A549 (cell line): ENCODE results near the gene OSBPL2. TPM values are rescaled to one million over a fixed set of nuclear protein-coding genes. Genes with fewer than 3 reads are reported as not detected.

Source experiments
- ATAC-seq, 2 experiments: fragments of 200-7000 bp in 1 of 2; fragments of >200 bp in 1 of 2; cut with Nextera tagmentation in 1 of 2; cut with Tn5 transposase in 1 of 2; 3 replicates each; pipeline versions ENCODE4 v1.8.0 to v1.9.1; 2018 to 2020; ENCODE audit warnings: mild to moderate bottlenecking in 1 of 2, moderate library complexity in 1 of 2
- CTCF ChIA-PET: fragments of 300-600 bp; sonication (Branson Sonifier 250); formaldehyde crosslinking; extraction: SDS; loops from one replicate; lab custom pipeline; 2021; ENCODE audit warnings: antibody characterized with exemption, inconsistent platforms; lab: Yijun Ruan, JAX
- POLR2A ChIA-PET: fragments of 350-600 bp; formaldehyde crosslinking; extraction: SDS; loops from one replicate; lab custom pipeline; 2021; ENCODE audit warnings: antibody characterized with exemption, inconsistent platforms; lab: Yijun Ruan, JAX
- DNase-seq, 2 experiments: peaks; one replicate each; pipeline versions ENCODE4 v3.0.0 to v3.0.0-alpha.2; 2011 to 2016; ENCODE audit warnings: low read depth in 1 of 2, low spot score in 1 of 2
- FAIRE-seq: peaks from 2 replicates; lab custom pipeline; 2011; peaks lifted over from hg19 to GRCh38; lab: Jason Lieb, UNC
- H3K27ac ChIP-seq, 2 experiments: fragments of >200 bp; sonication (Bioruptor Twin); formaldehyde crosslinking; 3 replicates each; pipeline ENCODE4 v1.5.1; 2016 to 2017
- H3K4me1 ChIP-seq: fragments of >200 bp; sonication (Bioruptor Twin); formaldehyde crosslinking; 3 replicates; pipeline ENCODE4 v1.6.1; 2016
- H3K4me2 ChIP-seq: fragments of >200 bp; sonication (Bioruptor Twin); formaldehyde crosslinking; 3 replicates; pipeline ENCODE4 v1.6.1; 2016
- H3K4me3 ChIP-seq: fragments of >200 bp; sonication (Bioruptor Twin); formaldehyde crosslinking; 3 replicates; pipeline ENCODE4 v1.5.1; 2016
- H3K9me3 ChIP-seq: fragments of >200 bp; sonication (Bioruptor Twin); formaldehyde crosslinking; 3 replicates; pipeline ENCODE4 v1.6.1; 2016
- CBX2 ChIP-seq: fragments of 200-600 bp; sonication (generic); IDR thresholded peaks from 2 replicates; pipeline ENCODE4 v1.6.1; 2016; ENCODE audit warnings: low read depth, mild to moderate bottlenecking, borderline replicate concordance
- CBX8 ChIP-seq: fragments of 200-600 bp; sonication (generic); IDR thresholded peaks from 2 replicates; pipeline ENCODE4 v1.6.1; 2016
- CEBPB ChIP-seq, 2 experiments: fragments of >200 bp in 1 of 2; sonication (Bioruptor Twin) in 1 of 2; formaldehyde crosslinking in 1 of 2; IDR thresholded peaks; 2 replicates each; pipeline ENCODE4 v1.6.1; 2012 to 2016
- CHD2 ChIP-seq: fragments of 150-350 bp; IDR thresholded peaks from 2 replicates; pipeline ENCODE4 v1.6.1; 2014; ENCODE audit warnings: low read length; ENCODE audit not compliant: partially characterized antibody
- EHF ChIP-seq: fragments of 250-450 bp; sonication (Bioruptor Pico); IDR thresholded peaks from 2 replicates; pipeline ENCODE4 v1.5.0; 2020; ENCODE audit warnings: mild to moderate bottlenecking
- FOSB ChIP-seq: fragments of 250-450 bp; sonication (Bioruptor Pico); IDR thresholded peaks from 2 replicates; pipeline ENCODE4 v1.5.0; 2020; ENCODE audit warnings: mild to moderate bottlenecking, moderate library complexity
- FOSL2 ChIP-seq, 2 experiments: fragments of 450-650 bp in 1 of 2; fragments of >200 bp in 1 of 2; sonication (Bioruptor Twin) in 1 of 2; formaldehyde crosslinking; IDR thresholded peaks; 2 replicates each; pipeline versions ENCODE4 v1.5.0 to v1.6.1; 2016 to 2020; ENCODE audit warnings: mild to moderate bottlenecking in 1 of 2, moderate library complexity in 1 of 2
- FOXS1 ChIP-seq: fragments of 250-450 bp; sonication (Bioruptor Pico); IDR thresholded peaks from 2 replicates; pipeline ENCODE4 v1.5.0; 2020; ENCODE audit warnings: mild to moderate bottlenecking, moderate library complexity
- GATA3 ChIP-seq: IDR thresholded peaks from 2 replicates; pipeline ENCODE4 v1.6.1; 2012; ENCODE audit warnings: borderline replicate concordance
- HOXA7 ChIP-seq: fragments of 250-450 bp; sonication (Bioruptor Pico); IDR thresholded peaks from 2 replicates; pipeline ENCODE4 v1.5.0; 2020; ENCODE audit warnings: mild to moderate bottlenecking, moderate library complexity
- HOXB5 ChIP-seq: fragments of 250-450 bp; sonication (Bioruptor Pico); IDR thresholded peaks from 2 replicates; pipeline ENCODE4 v1.5.0; 2020; ENCODE audit warnings: mild to moderate bottlenecking, moderate library complexity
- JUN ChIP-seq, 2 experiments: fragments of >200 bp; sonication (Bioruptor Twin); formaldehyde crosslinking; IDR thresholded peaks; 2 replicates in 1 of 2; 3 replicates in 1 of 2; pipeline ENCODE4 v1.6.1; 2016 to 2017
- JUNB ChIP-seq: fragments of >200 bp; sonication (Bioruptor Twin); formaldehyde crosslinking; IDR thresholded peaks from 2 replicates; pipeline ENCODE4 v1.6.1; 2016
- KDM1A ChIP-seq: fragments of 200-600 bp; sonication (generic); IDR thresholded peaks from 2 replicates; pipeline ENCODE4 v1.6.1; 2016; ENCODE audit warnings: low read depth, mild to moderate bottlenecking
- MYC ChIP-seq: IDR thresholded peaks from 2 replicates; pipeline ENCODE4 v1.6.1; 2012; ENCODE audit warnings: mild to moderate bottlenecking, inconsistent platforms, low read length, improper control_type of control experiment, borderline replicate concordance
- NFE2L2 ChIP-seq: fragments of 150-350 bp; conservative IDR thresholded peaks from 2 replicates; pipeline ENCODE4 v1.6.1; 2014; ENCODE audit warnings: low read length
- NPAS2 ChIP-seq: fragments of 250-450 bp; sonication (Bioruptor Pico); IDR thresholded peaks from 2 replicates; pipeline ENCODE4 v1.8.0; 2022; ENCODE audit warnings: mild to moderate bottlenecking, moderate library complexity, borderline replicate concordance
- POLR2A ChIP-seq: IDR thresholded peaks from 2 replicates; pipeline ENCODE4 v1.6.1; 2012; ENCODE audit warnings: mild to moderate bottlenecking, low read length
- RAD21 ChIP-seq, 2 experiments: fragments of >200 bp in 1 of 2; sonication (Bioruptor Twin) in 1 of 2; formaldehyde crosslinking in 1 of 2; IDR thresholded peaks in 1 of 2; conservative IDR thresholded peaks in 1 of 2; 2 replicates in 1 of 2; 3 replicates in 1 of 2; pipeline ENCODE4 v1.6.1; 2012 to 2018; ENCODE audit warnings: inconsistent platforms in 1 of 2
- RCOR1 ChIP-seq: fragments of 150-350 bp; IDR thresholded peaks from 2 replicates; pipeline ENCODE4 v1.6.1; 2014; ENCODE audit warnings: antibody characterized with exemption, low read length, low read depth
- RFX5 ChIP-seq: fragments of 450-650 bp; IDR thresholded peaks from 2 replicates; pipeline ENCODE4 v1.7.1; 2014; ENCODE audit warnings: antibody characterized with exemption, mild to moderate bottlenecking, moderate library complexity
- SMC3 ChIP-seq: fragments of >200 bp; sonication (Bioruptor Twin); formaldehyde crosslinking; IDR thresholded peaks from 3 replicates; pipeline ENCODE4 v1.6.1; 2018; ENCODE audit warnings: inconsistent platforms
- ZNF302 ChIP-seq: fragments of 250-450 bp; sonication (Bioruptor Pico); IDR thresholded peaks from 2 replicates; pipeline ENCODE4 v1.9.0; 2021; ENCODE audit warnings: inconsistent platforms, mild to moderate bottlenecking, moderate library complexity
- WGBS: methylation state at CpG from one replicate; pipeline ENCODE4 v1.1.6; 2017; ENCODE audit errors: missing lambda C conversion rate; 5-methylcytosine and 5-hydroxymethylcytosine counted together
- polyA plus RNA-seq, 4 experiments: library from polyadenylated mRNA; depleted of rRNA in 3 of 4; stranded (reverse); fragments of >200 nt; fragmentation: RNase III in 1 of 4; extraction: RNeasy Plus Mini Kit Qiagen cat#74134 plus additional on column Dnase treatment in 1 of 4; gene quantifications; 2 replicates in 3 of 4; 3 replicates in 1 of 4; pipeline ENCODE4 v1.2.3, GENCODE V29; 2011 to 2017
- TF ChIP-seq, protein P1 (sequence below): fragments of 250-450 bp; sonication (Bioruptor Pico); IDR thresholded peaks from 2 replicates; pipeline ENCODE4 v1.5.0; 2020; ENCODE audit warnings: low read depth, mild to moderate bottlenecking, moderate library complexity
- TF ChIP-seq, protein P2 (sequence below): fragments of 450-650 bp; IDR thresholded peaks from 2 replicates; pipeline ENCODE4 v1.6.1; 2014; ENCODE audit warnings: antibody characterized with exemption
- TF ChIP-seq, protein P3 (sequence below): fragments of >200 bp; sonication (Bioruptor Twin); formaldehyde crosslinking; IDR thresholded peaks from 2 replicates; pipeline ENCODE4 v1.6.1; 2016
- TF ChIP-seq, protein P4 (sequence below): IDR thresholded peaks from 2 replicates; pipeline ENCODE4 v1.6.1; 2012; ENCODE audit warnings: low read depth, borderline replicate concordance
- TF ChIP-seq, protein P5 (sequence below): fragments of 150-350 bp; IDR thresholded peaks from 2 replicates; pipeline ENCODE4 v1.6.1; 2014; ENCODE audit warnings: low read depth, mild to moderate bottlenecking, low read length

The OSBPL2 gene
- polyA plus RNA-seq, 2 of the 4 experiments (the other 2 are of a cell fraction), result 14.6 to 14.8 TPM

DNA sequence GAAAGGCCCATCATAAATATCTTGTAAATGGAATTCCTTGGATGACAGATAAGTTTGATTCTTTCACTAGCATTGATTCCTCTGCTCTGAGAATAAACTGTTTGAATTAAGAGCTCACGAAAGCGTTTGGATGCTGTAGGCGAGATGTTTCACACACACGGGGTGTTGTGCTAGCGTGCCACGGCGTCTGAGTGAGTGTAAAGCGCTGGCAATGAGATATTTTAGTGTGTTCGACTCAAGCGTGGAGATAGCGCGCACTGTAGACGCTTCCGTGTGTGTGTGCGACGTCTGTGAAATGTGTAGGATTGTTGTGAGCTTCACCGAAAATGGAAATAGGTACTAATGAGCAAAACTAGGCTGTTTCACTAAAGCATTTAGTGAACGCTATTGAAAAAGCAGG is 35.1 kb downstream of the OSBPL2 start:
- POLR2A ChIA-PET, result no interaction called here
- FAIRE-seq, result no peak
- CTCF ChIA-PET, result no interaction called here

DNA sequence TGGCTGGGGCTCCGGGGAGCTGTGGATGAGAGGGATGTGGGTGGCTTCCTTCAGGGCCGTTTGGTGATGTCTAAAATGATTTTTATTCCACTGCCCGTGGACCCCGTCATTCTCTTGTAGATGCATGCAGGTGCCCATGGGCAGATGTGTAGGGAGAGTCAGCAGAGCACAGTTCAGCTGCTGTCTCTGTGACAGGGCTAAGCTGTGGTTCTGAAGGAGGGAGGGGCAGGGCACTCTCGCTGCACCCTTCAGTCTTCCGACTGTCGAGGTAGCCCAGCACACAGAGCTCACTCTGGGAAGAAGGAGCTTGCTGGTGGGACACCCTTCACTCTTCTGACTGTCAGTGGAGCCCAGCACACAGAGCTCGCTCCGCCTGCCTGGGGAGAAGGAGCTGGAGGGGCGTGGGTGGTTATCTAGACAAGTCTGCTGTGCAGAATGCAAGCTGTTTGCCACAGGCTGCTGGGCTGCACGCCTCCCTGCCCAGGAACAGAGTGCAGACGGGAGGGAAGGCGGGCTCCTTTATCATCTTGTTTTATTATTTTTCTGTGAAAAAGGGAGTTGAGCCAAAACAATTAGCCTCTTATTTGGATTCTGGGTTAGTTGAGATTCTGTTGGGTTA is 36.1 kb downstream of the OSBPL2 start:
- 88% methylated on average over 13 of the region's 13 CpGs for WGBS
- FAIRE-seq (no peak), ATAC-seq (no peak), DNase-seq (no peak)
- H3K27ac ChIP-seq, result no peak overlapping the region
- ChIA-PET CTCF (no interaction called here), POLR2A (no interaction called here)
- TF ChIP-seq ZNF302 (CRISPR knock-in tag) (no peak), EHF (no peak), POLR2A (no peak), FOSL2 (IDR thresholded peaks at IDR 0.05) (no peak), FOSL2 (CRISPR knock-in tag; IDR thresholded peaks at IDR 0.05) (no peak), NFE2L2 (no peak)
- TF ChIP-seq, protein P1, sequence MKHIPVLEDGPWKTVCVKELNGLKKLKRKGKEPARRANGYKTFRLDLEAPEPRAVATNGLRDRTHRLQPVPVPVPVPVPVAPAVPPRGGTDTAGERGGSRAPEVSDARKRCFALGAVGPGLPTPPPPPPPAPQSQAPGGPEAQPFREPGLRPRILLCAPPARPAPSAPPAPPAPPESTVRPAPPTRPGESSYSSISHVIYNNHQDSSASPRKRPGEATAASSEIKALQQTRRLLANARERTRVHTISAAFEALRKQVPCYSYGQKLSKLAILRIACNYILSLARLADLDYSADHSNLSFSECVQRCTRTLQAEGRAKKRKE (CRISPR knock-in tag), result no peak
- no peaks in the 10 kb centered on the region for H3K9me3 ChIP-seq
- no peak overlapping the region for H3K4me2 ChIP-seq
- H3K4me3 ChIP-seq, result no peak overlapping the region
- no peaks in the 10 kb centered on the region for H3K4me1 ChIP-seq

More for the DNA sequence above, 35.1 kb downstream of the OSBPL2 start:
- H3K4me3 ChIP-seq, result no peak overlapping the region
- TF ChIP-seq JUN (IDR thresholded peaks at IDR 0.05) (no peak), HOXA7 (CRISPR knock-in tag) (no peak), ZNF302 (CRISPR knock-in tag) (no peak), HOXB5 (CRISPR knock-in tag) (no peak), RCOR1 (no peak), FOXS1 (CRISPR knock-in tag) (no peak), FOSL2 (IDR thresholded peaks at IDR 0.05) (no peak), FOSL2 (CRISPR knock-in tag; IDR thresholded peaks at IDR 0.05) (no peak)
- TF ChIP-seq, protein P2, sequence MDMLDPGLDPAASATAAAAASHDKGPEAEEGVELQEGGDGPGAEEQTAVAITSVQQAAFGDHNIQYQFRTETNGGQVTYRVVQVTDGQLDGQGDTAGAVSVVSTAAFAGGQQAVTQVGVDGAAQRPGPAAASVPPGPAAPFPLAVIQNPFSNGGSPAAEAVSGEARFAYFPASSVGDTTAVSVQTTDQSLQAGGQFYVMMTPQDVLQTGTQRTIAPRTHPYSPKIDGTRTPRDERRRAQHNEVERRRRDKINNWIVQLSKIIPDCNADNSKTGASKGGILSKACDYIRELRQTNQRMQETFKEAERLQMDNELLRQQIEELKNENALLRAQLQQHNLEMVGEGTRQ, result no peak
- TF ChIP-seq, protein P3, sequence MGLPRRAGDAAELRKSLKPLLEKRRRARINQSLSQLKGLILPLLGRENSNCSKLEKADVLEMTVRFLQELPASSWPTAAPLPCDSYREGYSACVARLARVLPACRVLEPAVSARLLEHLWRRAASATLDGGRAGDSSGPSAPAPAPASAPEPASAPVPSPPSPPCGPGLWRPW, result no peak
- no peaks in the 10 kb centered on the region for H3K9me3 ChIP-seq
- H3K27ac ChIP-seq, result no peak overlapping the region
- 96% methylated on average over 18 of the region's 18 CpGs for WGBS
- H3K4me2 ChIP-seq, result no peak overlapping the region
- no peak for DNase-seq
- no peaks in the 10 kb centered on the region for H3K4me1 ChIP-seq
- no peak for ATAC-seq

DNA sequence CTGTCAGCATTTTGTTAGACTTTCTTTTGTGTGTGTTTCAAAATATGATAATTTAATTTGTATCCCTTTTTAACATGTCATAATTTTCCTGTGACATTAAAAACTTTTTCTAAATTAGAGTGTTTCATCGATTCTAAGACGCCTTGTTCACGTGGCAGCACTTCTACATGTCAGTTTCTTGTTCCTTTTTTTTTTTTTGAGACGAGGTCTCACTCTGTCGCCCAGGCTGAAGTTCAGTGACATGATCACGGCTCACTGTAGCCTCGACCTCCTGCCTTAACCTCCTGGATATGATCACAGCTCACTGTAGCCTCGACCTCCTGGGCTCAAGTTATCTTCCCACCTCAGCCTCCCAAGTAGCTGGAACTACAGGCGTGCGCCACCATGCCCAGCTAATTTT is 36.9 kb downstream of the OSBPL2 start:
- ATAC-seq (no peak), FAIRE-seq (no peak), DNase-seq (no peak)
- Histone ChIP-seq H3K4me2 (no peak overlapping the region), H3K9me3 (no peaks in the 10 kb centered on the region), H3K27ac (no peak overlapping the region), H3K4me3 (no peak overlapping the region), H3K4me1 (no peaks in the 10 kb centered on the region)
- TF ChIP-seq, protein P3, result no peak
- no peak for TF ChIP-seq FOSB (CRISPR knock-in tag)
- no peak for TF ChIP-seq RFX5
- TF ChIP-seq FOSL2 (IDR thresholded peaks at IDR 0.05), result no peak
- no peak for TF ChIP-seq FOSL2 (CRISPR knock-in tag; IDR thresholded peaks at IDR 0.05)
- TF ChIP-seq, protein P1 (CRISPR knock-in tag), result no peak
- no peak for TF ChIP-seq SMC3
- no peak for TF ChIP-seq CEBPB (IDR thresholded peaks at IDR 0.05)
- no peak for TF ChIP-seq NPAS2 (CRISPR knock-in tag)
- TF ChIP-seq, protein P4, sequence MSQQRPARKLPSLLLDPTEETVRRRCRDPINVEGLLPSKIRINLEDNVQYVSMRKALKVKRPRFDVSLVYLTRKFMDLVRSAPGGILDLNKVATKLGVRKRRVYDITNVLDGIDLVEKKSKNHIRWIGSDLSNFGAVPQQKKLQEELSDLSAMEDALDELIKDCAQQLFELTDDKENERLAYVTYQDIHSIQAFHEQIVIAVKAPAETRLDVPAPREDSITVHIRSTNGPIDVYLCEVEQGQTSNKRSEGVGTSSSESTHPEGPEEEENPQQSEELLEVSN, result no peak
- TF ChIP-seq CHD2, result no peak
- TF ChIP-seq ZNF302 (CRISPR knock-in tag), result no peak
- TF ChIP-seq CBX2, result no peak
- TF ChIP-seq RAD21 (conservative IDR thresholded peaks at IDR 0.05 in 1 of 2, IDR thresholded peaks at IDR 0.05 in 1 of 2), result no peak
- TF ChIP-seq, protein P5, sequence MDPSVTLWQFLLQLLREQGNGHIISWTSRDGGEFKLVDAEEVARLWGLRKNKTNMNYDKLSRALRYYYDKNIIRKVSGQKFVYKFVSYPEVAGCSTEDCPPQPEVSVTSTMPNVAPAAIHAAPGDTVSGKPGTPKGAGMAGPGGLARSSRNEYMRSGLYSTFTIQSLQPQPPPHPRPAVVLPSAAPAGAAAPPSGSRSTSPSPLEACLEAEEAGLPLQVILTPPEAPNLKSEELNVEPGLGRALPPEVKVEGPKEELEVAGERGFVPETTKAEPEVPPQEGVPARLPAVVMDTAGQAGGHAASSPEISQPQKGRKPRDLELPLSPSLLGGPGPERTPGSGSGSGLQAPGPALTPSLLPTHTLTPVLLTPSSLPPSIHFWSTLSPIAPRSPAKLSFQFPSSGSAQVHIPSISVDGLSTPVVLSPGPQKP, result no peak
- TF ChIP-seq CBX8, result no peak
- TF ChIP-seq MYC, result no peak
- TF ChIP-seq GATA3, result no peak
- TF ChIP-seq KDM1A, result no peak
- TF ChIP-seq JUNB, result no peak
- 85% methylated on average over 10 of the region's 10 CpGs for WGBS
- CTCF ChIA-PET, result interaction anchor here (1.0 to 1.6 kb wide), 2 partner anchors 10 to 11 kb away, joined by 3 read pairs; no protein-coding TSS in a partner anchor
- POLR2A ChIA-PET, result no interaction called here
